ENCODE data around the gene CLEC10A. TPM values are rescaled to one million over a fixed set of nuclear protein-coding genes. Genes with fewer than 3 reads are reported as not detected.
"Not testable (repeated sequence)": the region's sequence is repeated elsewhere in the genome, so short reads cannot be mapped to it uniquely, and the experiment has no call there.

CLEC10A gene
- not detected in 2 replicates for total RNA-seq (2012; rRNA removed)

- Histone ChIP-seq H3K27me3 (ENCODE audit: control insufficient read depth, insufficient read depth, low read length) (peaks cover 29% of the 10 kb centered on the region), H3K36me3 (ENCODE audit: insufficient read depth, low read length) (no peaks in the 10 kb centered on the region), H3K4me2 (ENCODE audit: low read length) (no peak within 1 kb of the TSS), H3K4me3 (ENCODE audit: low read length) (no peak within 1 kb of the TSS), H3K9me3 (replicated peaks; ENCODE audit: low read length) (no peaks in the 10 kb centered on the region), H3K9ac (ENCODE audit: low read depth, low read length) (no peak within 1 kb of the TSS), H3K4me1 (ENCODE audit: control insufficient read depth, insufficient read depth, low read length) (no peaks in the 10 kb centered on the region)
Observed at GRCh38 chr17:7079581-7080455, at the start of gene CLEC10A. Gene CLEC10A (minus strand): TSS chr17:7080251. CDS start chr17:7078812, 1,439 bp downstream.

GRCh38 chr17:7129311-7129710 is 49.3 kb upstream of the CLEC10A start:
- Histone ChIP-seq H3K4me1 (ENCODE audit: control insufficient read depth, insufficient read depth, low read length) (no peaks in the 10 kb centered on the region), H3K27me3 (ENCODE audit: control insufficient read depth, insufficient read depth, low read length) (peaks cover 34% of the 10 kb centered on the region), H3K4me3 (ENCODE audit: low read length) (no peak overlapping the region), H3K4me2 (ENCODE audit: low read length) (no peak overlapping the region), H3K9me3 (replicated peaks; ENCODE audit: low read length) (no peaks in the 10 kb centered on the region), H3K36me3 (ENCODE audit: insufficient read depth, low read length) (no peaks in the 10 kb centered on the region), H3K9ac (ENCODE audit: low read depth, low read length) (no peak overlapping the region)

- Histone ChIP-seq H3K36me3 (ENCODE audit: insufficient read depth, low read length) (no peaks in the 10 kb centered on the region), H3K9me3 (replicated peaks; ENCODE audit: low read length) (no peaks in the 10 kb centered on the region), H3K9ac (ENCODE audit: low read depth, low read length) (no peak overlapping the region), H3K4me3 (ENCODE audit: low read length) (no peak overlapping the region), H3K27me3 (ENCODE audit: control insufficient read depth, insufficient read depth, low read length) (peaks cover 40% of the 10 kb centered on the region), H3K4me1 (ENCODE audit: control insufficient read depth, insufficient read depth, low read length) (no peaks in the 10 kb centered on the region), H3K4me2 (ENCODE audit: low read length) (no peak overlapping the region)
Observed at GRCh38 chr17:7128160-7128559, 48.1 kb upstream of the CLEC10A start.

GRCh38 chr17:7127501-7127900 is 47.5 kb upstream of the CLEC10A start:
- H3K9me3 ChIP-seq (replicated peaks; ENCODE audit: low read length); H3K4me1 ChIP-seq (ENCODE audit: control insufficient read depth, insufficient read depth, low read length); H3K36me3 ChIP-seq (ENCODE audit: insufficient read depth, low read length); H3K9ac ChIP-seq (ENCODE audit: low read depth, low read length); H3K4me2 ChIP-seq (ENCODE audit: low read length); H3K4me3 ChIP-seq (ENCODE audit: low read length): not testable (repeated sequence)
- H3K27me3 ChIP-seq (ENCODE audit: control insufficient read depth, insufficient read depth, low read length): peaks cover 38% of the 10 kb centered on the region

- not testable (repeated sequence) for H3K4me1 ChIP-seq (ENCODE audit: control insufficient read depth, insufficient read depth, low read length); H3K4me3 ChIP-seq (ENCODE audit: low read length); H3K9ac ChIP-seq (ENCODE audit: low read depth, low read length); H3K9me3 ChIP-seq (replicated peaks; ENCODE audit: low read length); H3K4me2 ChIP-seq (ENCODE audit: low read length); H3K36me3 ChIP-seq (ENCODE audit: insufficient read depth, low read length)
- peaks cover 34% of the 10 kb centered on the region for H3K27me3 ChIP-seq (ENCODE audit: control insufficient read depth, insufficient read depth, low read length)
Observed at GRCh38 chr17:7126386-7126785, 46.3 kb upstream of the CLEC10A start.

GRCh38 chr17:7124923-7125322 is 44.9 kb upstream of the CLEC10A start:
- Histone ChIP-seq H3K4me1 (ENCODE audit: control insufficient read depth, insufficient read depth, low read length) (no peaks in the 10 kb centered on the region), H3K9me3 (replicated peaks; ENCODE audit: low read length) (no peaks in the 10 kb centered on the region), H3K36me3 (ENCODE audit: insufficient read depth, low read length) (no peaks in the 10 kb centered on the region), H3K27me3 (ENCODE audit: control insufficient read depth, insufficient read depth, low read length) (peaks cover 39% of the 10 kb centered on the region), H3K4me3 (ENCODE audit: low read length) (no peak overlapping the region), H3K9ac (ENCODE audit: low read depth, low read length) (no peak overlapping the region), H3K4me2 (ENCODE audit: low read length) (no peak overlapping the region)

GRCh38 chr17:7123844-7124243 is 43.8 kb upstream of the CLEC10A start:
- Histone ChIP-seq H3K9me3 (replicated peaks; ENCODE audit: low read length) (no peaks in the 10 kb centered on the region), H3K27me3 (ENCODE audit: control insufficient read depth, insufficient read depth, low read length) (peaks cover 39% of the 10 kb centered on the region), H3K4me2 (ENCODE audit: low read length) (no peak overlapping the region), H3K4me1 (ENCODE audit: control insufficient read depth, insufficient read depth, low read length) (no peaks in the 10 kb centered on the region), H3K4me3 (ENCODE audit: low read length) (no peak overlapping the region), H3K9ac (ENCODE audit: low read depth, low read length) (no peak overlapping the region), H3K36me3 (ENCODE audit: insufficient read depth, low read length) (no peaks in the 10 kb centered on the region)

GRCh38 chr17:7122381-7122780 is 42.3 kb upstream of the CLEC10A start:
- H3K36me3 ChIP-seq (ENCODE audit: insufficient read depth, low read length): no peaks in the 10 kb centered on the region
- peaks cover 46% of the 10 kb centered on the region for H3K27me3 ChIP-seq (ENCODE audit: control insufficient read depth, insufficient read depth, low read length)
- H3K9ac ChIP-seq (ENCODE audit: low read depth, low read length): no peak overlapping the region
- no peaks in the 10 kb centered on the region for H3K4me1 ChIP-seq (ENCODE audit: control insufficient read depth, insufficient read depth, low read length)
- H3K4me2 ChIP-seq (ENCODE audit: low read length): no peak overlapping the region
- no peaks in the 10 kb centered on the region for H3K9me3 ChIP-seq (replicated peaks; ENCODE audit: low read length)
- no peak overlapping the region for H3K4me3 ChIP-seq (ENCODE audit: low read length)

GRCh38 chr17:7120635-7121034 is 40.6 kb upstream of the CLEC10A start:
- H3K9me3 ChIP-seq (replicated peaks; ENCODE audit: low read length); H3K9ac ChIP-seq (ENCODE audit: low read depth, low read length); H3K4me1 ChIP-seq (ENCODE audit: control insufficient read depth, insufficient read depth, low read length); H3K4me3 ChIP-seq (ENCODE audit: low read length); H3K4me2 ChIP-seq (ENCODE audit: low read length); H3K36me3 ChIP-seq (ENCODE audit: insufficient read depth, low read length): not testable (repeated sequence)
- peaks cover 56% of the 10 kb centered on the region for H3K27me3 ChIP-seq (ENCODE audit: control insufficient read depth, insufficient read depth, low read length)

- Histone ChIP-seq H3K9ac (ENCODE audit: low read depth, low read length) (no peak overlapping the region), H3K4me1 (ENCODE audit: control insufficient read depth, insufficient read depth, low read length) (no peaks in the 10 kb centered on the region)
Observed at GRCh38 chr17:7120123-7120522, 40.1 kb upstream of the CLEC10A start.

GRCh38 chr17:7119314-7119713 is 39.3 kb upstream of the CLEC10A start:
- H3K36me3 ChIP-seq (ENCODE audit: insufficient read depth, low read length): no peaks in the 10 kb centered on the region
- peaks cover 57% of the 10 kb centered on the region for H3K27me3 ChIP-seq (ENCODE audit: control insufficient read depth, insufficient read depth, low read length)
- H3K4me2 ChIP-seq (ENCODE audit: low read length): no peak overlapping the region
- no peak overlapping the region for H3K9ac ChIP-seq (ENCODE audit: low read depth, low read length)
- no peaks in the 10 kb centered on the region for H3K9me3 ChIP-seq (replicated peaks; ENCODE audit: low read length)
- no peak overlapping the region for H3K4me3 ChIP-seq (ENCODE audit: low read length)
- no peaks in the 10 kb centered on the region for H3K4me1 ChIP-seq (ENCODE audit: control insufficient read depth, insufficient read depth, low read length)

More at GRCh38 chr17:7120123-7120522, 40.1 kb upstream of the CLEC10A start:
- Histone ChIP-seq H3K4me3 (ENCODE audit: low read length) (no peak overlapping the region), H3K4me2 (ENCODE audit: low read length) (no peak overlapping the region), H3K36me3 (ENCODE audit: insufficient read depth, low read length) (no peaks in the 10 kb centered on the region), H3K27me3 (ENCODE audit: control insufficient read depth, insufficient read depth, low read length) (peaks cover 56% of the 10 kb centered on the region), H3K9me3 (replicated peaks; ENCODE audit: low read length) (no peaks in the 10 kb centered on the region)
